Measurements from ENCODE around the gene KCNIP4.

Gene KCNIP4

DNA sequence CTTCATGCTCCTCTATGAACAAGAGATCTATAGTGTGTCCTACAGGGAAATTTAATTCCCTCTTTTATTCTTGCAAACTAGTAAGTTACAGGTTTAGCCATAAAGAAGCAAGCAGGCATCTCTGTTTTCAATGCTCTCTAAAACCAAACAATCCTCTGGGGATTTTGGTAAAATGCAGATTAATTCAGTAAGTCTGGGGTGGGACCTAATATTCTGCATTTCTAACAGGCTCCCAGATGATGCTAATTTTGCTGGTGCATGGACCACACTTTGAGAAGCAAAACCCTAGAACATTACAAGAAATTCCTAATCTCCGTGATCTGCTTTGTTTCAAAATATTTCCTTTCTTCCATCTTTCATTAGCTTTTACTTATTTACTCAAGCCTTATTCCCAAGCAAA lies 903.5 kb downstream of the KCNIP4 start:
- DNase-seq (ENCODE audit: low spot score) = no peak

DNA sequence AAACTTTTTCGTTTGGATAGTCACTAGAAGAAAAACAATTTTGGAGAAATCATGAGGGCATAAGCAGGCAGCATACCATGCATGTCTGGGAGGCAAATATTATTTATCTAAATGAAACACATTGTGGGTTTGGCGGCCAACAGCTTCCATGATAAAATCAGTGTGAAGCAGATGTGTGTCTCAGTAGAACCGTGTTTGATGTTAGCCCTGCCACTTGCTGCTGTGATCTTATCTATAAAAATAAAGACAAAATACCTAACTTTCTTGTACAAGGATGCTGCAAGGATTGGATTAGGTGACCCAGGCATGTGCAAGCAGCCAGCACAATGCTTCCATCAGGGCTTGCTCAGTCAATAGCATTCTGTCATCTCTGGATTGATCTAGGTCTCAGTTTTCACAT lies 906.9 kb downstream of the KCNIP4 start:
- DNase-seq (ENCODE audit: low spot score) = no peak

DNA sequence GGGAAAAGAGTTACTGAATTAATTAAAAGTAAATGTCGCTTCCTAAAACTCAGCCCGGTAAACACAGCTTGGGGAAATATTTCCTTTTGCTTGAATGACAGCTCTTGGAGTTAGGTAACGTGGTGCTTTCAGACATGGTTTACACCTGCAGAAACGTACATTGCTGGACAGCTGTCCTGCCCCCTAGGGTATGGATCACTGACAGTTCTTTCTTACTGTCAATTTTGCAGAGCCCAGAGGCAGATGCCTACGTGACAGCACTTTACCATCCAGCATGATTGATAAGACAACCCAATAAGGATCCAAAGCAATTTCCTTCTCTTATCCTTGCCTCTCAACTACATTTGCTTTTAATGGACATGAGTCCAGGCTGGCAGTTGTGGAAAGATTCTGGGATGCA lies 913.8 kb downstream of the KCNIP4 start:
- DNase-seq (ENCODE audit: low spot score) = no peak

DNA sequence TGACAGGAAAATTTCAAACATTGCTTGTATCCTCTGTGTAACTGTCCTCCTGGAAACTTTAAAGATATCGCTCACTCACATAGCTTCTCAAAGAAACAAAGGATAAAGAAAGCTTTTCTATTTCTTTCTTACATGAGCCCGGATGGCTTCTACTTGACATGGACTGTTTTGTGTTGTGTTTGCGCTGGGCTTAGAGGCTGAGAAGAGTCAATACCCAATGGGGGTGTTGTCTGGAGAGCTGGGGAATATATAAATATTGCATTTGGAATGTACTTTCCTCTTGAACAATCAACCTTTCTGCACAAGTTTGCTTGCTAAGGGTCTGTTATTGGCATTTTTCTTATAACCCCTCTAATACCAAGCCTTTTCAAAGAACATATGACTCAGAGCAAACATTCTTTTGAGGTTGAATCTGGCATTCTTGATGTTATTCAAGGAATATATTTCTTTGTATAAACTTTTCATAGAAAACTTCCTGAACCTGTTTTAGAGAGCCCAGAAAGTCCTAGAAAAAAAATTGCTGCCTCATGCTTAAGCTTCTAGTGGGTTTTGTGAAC lies 916.4 kb downstream of the KCNIP4 start:
- no peak for DNase-seq (ENCODE audit: low spot score)

DNA sequence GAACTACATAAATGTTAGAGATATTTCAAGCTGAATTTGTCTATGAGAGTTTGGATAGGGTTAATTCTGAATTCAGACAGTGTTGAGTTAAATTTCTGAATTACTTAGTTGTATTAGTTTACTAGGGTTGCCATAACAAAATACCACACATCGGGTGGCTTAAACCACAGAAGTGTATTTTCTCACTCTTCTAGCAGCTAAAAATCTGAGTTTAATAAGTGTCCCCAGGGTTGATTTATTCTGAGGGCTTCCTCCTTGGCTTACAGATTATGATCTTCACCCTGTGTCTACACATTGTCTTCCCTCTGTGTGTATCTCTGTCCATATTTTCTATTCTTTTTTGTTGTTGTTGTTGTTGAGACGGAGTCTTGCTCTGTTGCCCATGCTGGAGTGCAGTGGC lies 929.8 kb downstream of the KCNIP4 start:
- no peak for DNase-seq (ENCODE audit: low spot score)

DNA sequence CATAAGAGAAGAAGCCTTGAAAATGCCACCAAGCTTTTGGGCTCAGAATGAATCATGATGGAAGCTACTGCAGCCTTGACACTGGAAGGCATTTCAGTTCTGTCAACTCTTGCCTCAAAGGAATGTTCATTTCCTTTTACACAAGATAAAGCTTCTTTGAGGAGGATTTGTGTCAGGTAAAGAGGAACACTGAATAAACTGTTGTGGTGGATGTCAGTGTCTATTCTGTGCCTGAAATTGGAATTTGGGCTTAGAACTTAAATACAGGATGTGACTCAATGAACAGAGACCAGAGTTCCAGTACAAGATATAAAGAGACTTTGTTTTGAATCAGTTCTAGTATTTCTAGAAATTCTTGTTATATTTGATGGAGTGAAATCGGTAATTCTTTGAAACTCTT lies 935.1 kb downstream of the KCNIP4 start:
- no peak for DNase-seq (ENCODE audit: low spot score)

DNA sequence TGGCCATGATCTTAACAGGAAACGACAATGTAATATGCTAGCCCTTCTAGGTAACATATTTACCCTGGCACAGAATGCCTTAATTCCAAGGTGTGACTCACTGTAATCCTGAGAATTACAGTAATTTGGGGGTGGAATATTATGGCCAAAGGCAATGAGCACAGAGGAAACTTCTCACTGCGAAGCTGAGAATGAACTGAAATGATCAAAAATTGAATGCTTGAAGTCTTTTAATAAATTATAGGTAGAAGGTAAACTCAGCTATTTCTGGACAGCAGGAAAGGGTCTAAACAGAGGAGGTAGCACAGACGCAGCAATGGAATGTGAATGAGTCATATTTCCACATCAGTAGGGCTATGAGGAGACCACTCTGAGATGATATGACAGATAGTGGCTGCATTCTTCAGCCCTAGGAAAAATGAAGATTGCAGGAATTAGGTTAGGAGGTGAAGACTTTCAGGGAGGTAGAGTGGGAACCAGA lies 935.7 kb downstream of the KCNIP4 start:
- DNase-seq (ENCODE audit: low spot score) = no peak

DNA sequence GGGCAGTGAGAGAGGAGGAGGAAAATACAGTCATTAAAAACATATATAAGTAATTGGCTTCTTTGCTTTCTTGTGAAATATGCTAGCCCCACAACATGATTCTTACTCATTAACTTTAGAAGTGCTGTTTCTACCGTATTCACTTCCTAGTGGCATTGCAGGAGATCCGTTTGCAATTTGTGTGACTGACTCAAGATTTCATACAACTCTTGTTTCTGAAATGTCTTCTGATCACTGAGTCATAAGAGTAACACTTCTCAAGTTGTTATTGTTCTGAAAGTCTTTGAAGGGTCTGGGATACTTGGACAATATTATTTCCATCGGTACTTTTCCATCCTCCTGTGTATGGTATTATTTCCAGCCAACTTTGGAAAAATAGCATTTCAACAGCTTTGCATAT lies 937.5 kb downstream of the KCNIP4 start:
- DNase-seq (ENCODE audit: low spot score) = no peak

DNA sequence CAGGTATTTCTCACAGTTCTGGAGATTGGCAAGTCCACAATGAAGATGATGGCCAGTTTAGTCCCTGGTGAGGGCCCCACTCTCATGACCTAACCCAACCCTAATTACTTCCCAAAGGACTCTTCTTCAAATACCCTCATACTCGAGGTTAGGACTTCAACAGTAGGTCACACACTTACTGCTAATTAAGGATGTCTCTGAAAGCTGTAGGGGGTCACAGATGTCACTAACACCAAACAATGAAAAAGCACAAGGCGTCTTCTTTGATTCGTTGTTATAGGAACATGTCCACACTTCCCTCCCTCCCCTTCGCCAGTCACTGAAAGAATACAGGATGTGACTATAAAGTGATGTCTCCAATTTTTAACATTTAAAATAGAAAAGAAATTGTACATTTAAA lies 938.6 kb downstream of the KCNIP4 start:
- DNase-seq (ENCODE audit: low spot score) = no peak

DNA sequence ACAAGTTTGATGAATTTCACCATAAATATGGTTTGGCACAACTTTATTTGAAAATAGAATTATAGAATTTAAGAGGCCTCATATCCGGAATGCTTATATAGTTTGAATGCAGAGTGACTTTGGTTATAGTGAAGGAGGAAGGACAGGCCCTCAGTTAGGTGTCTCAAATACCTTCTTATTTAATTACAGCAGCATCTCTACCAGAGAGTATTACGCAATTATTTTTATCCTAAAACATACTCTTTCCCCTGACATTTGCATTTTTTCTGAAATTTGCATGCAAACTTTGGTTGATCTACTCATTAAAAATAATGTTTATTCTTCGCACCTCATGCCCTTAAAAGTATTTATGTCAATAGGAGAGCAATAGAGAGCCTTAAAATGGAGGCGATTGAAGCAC lies 942.9 kb downstream of the KCNIP4 start:
- DNase-seq (ENCODE audit: low spot score) = no peak

DNA sequence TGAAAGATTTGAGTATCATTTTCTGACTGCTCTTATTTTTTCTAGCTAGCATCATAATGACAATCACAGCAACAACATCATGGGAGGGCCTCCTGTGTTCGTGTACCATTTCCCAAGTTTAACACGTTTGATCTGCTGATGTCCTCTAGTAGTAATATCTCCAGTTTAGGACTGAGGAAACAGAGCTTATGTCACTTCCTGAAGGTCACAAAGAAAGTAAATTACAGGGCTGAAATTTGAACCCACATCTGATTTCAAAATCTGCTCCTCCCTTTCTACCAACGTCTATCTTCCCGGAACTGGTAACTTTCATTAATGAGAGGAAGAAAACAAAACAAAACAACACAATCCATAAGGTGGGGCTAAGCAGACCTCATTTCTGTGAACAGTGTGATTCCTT lies 945.6 kb downstream of the KCNIP4 start:
- DNase-seq (ENCODE audit: low spot score) = no peak

DNA sequence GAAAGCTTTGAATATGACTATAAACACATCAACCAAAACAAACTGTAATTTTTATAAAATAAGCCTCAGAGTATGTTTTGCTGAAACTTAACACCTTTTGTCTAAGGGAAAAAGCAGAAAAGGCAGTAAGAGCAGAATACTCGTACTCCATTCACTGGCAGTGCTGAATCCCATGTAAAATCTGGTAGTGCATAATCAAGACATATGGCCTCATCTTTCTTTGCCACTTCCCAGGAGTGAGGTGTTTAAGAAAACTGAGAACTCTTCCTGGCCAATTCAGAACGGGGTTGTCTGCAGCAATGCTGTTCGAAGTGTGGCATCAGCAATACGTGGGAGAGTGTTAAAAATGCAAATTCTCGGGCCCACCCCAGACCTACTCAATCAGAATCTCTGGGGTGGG lies 946.3 kb downstream of the KCNIP4 start:
- DNase-seq (ENCODE audit: low spot score) = no peak

DNA sequence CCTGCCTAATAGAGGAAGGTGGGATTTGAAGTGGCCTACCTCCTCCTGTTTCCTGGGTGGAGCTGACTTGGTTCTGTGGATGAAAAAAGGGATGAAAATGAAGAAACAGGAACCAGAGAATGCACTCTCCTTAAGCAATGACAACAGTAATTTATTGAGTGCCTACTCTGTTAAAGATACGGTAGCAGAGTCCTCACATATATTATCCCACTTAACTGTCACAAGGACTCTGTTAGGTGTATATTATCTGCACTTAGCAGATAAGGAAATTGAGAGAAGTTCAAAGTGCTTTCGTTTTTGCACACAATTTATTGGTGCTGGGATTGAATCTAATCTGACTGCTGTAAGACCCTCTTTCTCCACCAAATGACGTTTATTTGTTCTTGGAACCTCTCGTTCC lies 947.1 kb downstream of the KCNIP4 start:
- no peak for DNase-seq (ENCODE audit: low spot score)

DNA sequence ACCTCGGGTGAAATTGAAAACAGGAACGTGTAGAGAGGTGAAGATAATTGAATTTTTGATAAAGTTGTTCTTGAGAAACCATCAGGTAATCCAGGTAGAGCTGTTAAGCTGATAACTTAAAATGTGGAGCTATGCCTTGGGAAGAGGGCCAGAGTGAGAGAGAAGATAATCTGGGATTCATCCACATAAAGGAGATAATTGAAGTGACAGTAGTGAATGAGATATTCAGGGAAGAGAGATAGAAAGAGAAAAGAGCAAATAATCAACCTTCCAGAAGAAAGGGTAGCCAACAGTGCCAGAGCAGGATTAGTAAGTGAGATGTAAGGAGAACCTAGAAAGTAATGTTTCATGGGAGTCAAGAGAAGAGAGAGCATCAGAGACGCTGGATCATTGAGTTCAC lies 950.7 kb downstream of the KCNIP4 start:
- no peak for DNase-seq (ENCODE audit: low spot score)

DNA sequence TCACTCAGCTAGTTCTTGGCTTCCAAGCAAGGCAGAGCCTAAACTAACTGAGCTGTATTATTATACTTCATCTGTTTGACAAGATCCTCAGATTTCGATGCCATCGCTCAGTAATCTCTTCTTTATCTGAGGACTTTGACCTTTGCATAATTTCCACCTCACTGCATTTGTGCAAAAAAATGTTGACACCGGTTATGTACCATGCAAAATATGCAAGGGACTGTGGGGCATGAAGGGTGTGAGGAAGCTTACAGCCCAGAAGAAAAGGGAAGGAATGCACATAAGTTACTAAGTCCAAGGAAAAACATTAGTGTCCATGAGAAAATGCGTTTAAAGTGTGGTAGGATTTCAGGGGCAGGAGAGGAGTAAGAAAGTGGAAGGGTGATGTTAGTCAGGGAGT lies 953.0 kb downstream of the KCNIP4 start:
- DNase-seq (ENCODE audit: low spot score) = no peak

DNA sequence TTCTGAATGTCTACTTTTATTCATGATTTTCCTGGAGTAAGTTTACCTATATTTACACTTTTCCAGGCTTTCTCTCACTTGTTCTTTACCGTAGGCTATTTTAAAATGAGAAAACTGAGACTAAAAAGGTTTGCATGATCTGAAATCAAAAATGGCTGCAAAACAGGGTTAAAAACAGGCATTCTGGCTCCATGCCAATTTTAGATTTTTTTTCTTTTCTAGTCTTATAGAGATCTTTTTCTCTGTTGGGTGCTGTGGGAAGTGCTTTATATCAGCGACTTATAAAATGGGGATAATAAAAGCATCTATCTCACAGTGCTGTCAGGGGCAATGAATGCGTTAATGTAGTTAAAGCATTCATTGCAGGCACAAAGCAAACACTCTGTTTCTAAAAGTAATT lies 953.6 kb downstream of the KCNIP4 start:
- DNase-seq (ENCODE audit: low spot score) = no peak

DNA sequence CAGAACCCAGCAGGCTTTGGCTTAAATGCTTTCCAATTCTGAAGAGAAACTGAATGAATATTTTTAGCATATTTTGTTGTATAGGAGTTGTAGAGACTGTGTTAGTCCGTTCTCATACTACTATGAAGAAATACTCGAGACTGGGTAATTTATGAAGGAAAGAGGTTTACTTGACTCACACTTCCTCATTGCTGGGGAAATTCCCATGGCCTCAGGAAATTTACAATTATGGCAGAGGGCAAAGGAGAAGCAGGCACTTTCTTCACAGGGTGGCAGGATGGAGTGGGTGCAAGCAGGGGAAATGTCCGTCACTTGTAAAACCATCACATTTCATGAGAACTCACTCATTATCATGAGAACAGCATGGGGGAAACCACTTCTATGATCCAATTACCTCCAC lies 956.6 kb downstream of the KCNIP4 start:
- no peak for DNase-seq (ENCODE audit: low spot score)

DNA sequence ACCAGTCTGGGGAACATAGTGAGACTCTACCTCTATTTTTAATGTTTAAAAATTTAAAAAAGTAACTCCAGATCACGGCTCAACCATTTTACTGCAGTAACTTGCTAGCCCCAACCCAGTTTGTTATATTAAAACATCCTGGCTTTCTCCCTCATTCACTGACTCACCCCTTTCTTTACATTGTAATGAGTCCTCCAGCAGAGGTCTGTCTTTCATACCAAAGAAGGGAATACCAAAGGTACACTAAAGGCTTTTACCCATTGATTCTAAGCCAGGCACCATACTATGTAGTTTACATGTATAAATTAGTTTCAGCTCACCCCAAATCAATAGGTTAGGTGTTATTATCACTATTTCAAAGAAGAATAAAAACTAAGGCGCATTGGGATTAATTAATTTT lies 961.4 kb downstream of the KCNIP4 start:
- DNase-seq (ENCODE audit: low spot score) = no peak

DNA sequence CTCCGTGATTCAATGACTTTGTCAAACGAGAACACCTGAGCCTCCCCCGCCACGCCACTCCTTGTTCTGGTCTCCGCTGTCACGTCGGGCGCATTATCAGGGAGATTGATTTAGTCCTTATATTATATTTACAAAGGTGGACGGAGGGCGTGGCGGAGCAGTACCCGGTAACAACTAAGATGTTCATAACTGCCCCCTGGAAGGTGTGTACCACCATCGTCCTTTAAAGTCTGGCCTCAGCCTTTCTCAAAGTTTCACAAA lies 964.1 kb downstream of the KCNIP4 start:
- no peak for DNase-seq (ENCODE audit: low spot score)

DNA sequence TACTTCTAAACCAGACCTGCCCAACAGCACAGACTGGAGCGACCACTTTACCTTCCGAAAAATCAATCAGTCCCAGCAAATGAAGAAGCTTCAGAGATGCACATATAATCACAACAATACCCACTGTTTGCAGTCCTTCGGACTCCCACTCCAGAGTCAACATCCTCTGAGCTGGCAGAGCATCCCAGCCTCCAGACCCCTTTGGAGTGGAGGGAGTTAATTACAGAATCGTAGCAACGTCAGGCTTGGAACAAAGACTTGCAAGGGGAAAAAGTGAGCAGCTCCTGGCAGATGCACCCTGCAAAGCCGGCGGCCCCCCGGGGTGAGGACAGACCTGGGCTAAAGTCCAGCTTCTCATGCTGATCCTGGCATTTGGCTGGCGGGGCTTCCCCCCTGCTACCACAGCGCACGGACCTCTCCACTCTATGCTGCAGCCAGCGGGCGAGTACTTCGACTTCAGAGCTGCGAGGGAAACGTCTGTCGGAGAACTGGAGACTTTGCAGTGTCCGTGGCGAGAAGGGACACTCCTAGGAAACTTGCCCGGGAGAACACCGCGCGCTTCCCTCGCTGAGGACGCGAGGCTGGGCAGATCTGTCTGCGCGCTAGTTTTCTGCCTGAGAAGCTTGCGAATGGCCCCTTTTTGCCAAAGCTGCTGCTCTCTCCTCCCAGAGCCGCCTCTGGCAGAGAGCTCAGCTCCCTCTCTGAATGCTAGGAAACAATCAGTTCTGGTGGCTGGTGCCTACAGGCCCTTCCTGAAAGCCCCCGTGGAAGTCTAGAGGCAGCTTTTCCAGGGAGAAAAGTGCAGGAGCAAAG lies 964.6 kb downstream of the KCNIP4 start:
- no peak for DNase-seq (ENCODE audit: low spot score)

DNA sequence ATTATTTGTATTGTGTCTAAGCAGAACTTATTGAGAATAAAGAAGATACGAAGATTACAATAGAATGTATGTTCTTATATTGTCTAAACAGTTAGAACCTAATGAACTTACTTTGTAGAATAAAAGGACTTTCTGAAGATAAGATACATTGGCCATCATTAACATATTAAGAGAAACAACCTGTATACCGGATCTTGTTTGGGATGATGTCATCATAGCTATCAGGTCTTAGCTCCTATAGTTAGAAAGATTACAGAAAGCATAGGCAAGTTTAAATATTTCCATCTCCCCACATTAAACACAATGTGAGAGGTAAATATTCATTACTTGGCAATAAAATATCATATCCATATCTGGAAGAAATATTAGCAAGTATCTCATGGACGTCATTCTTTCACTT lies 966.0 kb downstream of the KCNIP4 start:
- no peak for DNase-seq (ENCODE audit: low spot score)

DNA sequence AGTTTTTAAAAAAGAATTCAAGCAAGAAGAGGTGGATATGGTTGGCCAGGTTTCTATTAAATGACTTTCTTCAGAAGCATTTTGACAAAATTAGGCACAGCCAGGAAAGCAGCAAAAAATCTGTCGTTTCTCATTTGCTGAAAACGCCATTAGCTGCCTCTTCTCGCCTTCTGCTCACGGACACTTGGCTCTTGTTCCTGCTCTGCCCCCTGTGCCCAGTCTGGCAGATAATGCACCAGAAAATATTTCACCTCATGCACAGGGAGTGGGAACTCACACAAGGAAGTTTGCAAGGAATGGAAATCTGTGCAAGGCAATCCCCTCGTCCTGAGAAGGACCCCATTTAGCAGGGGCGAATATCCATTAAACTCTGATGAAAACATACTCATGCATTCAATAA lies 988.3 kb downstream of the KCNIP4 start:
- DNase-seq (ENCODE audit: low spot score) = no peak

DNA sequence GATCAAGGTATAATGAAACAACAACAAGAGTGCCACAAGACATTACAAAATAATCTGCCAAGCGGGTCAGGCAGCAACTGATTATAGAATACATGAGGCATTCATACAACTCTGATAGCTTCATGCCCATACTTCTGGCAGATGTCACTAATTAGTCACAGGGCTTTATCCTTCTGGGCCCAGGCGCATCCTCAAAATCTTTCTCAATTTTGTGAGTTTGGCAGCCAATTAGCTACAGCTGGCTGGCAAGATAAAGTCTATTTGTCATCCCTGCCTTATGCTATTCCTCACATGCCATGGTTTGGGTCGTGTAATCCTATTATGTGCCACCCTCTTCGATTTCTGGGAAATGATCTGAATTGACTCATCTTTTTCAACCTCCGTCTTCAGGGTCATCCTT lies 994.0 kb downstream of the KCNIP4 start:
- no peak for DNase-seq (ENCODE audit: low spot score)

DNA sequence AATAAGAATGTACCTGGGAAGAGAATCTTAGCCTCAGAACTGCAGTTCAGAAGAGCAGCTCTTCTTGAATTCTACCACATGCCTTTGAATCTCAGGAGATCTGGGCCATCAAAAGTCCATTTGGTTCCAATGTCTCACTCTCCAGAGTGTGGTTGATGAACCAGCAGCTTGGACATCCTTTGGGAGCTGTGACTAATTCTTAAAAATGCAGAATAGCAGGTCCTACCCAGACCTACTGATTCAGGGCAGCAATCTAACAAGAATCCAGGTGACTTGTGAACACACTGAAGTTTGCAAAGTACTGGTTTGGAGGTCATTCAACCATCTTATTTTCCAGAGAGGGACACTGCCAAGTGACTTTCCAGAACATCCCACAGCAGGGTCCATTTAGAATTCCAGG lies 1003.6 kb downstream of the KCNIP4 start:
- no peak for DNase-seq (ENCODE audit: low spot score)

Measured in left forelimb (tissue), 1 donor.